Spleen (tissue), 7 donors: ENCODE measurements around the gene PIGN.

Source experiments
- POLR2A ChIP-seq, 3 donors: fragments of 450-650 bp; IDR thresholded peaks; one replicate each; pipeline ENCODE4 v1.5.1; 2017; ENCODE audit warnings: antibody characterized with exemption in 3 of 3, mild to moderate bottlenecking in 1 of 3
- TF ChIP-seq, protein P1 (sequence below), 11 experiments: fragments of 200-600 bp in 7 of 11; fragments of 450-650 bp in 4 of 11; sonication (generic) in 4 of 11; IDR thresholded peaks in 8 of 11; conservative IDR thresholded peaks in 3 of 11; 1 replicate in 7 of 11; 2 replicates in 4 of 11; pipeline versions ENCODE4 v1.4.0 to v1.8.0; 2016 to 2021; ENCODE audit warnings: antibody characterized with exemption in 11 of 11, inconsistent platforms in 4 of 11, mild to moderate bottlenecking in 1 of 11
- donor health status: DM: no; HTN: no; CAD: no; lungs with moderate emphysema.
- donor health status: DM: no; HTN: no; CAD: no.
- donor health status: DM: no; HTN: no; CAD: no.

DNA sequence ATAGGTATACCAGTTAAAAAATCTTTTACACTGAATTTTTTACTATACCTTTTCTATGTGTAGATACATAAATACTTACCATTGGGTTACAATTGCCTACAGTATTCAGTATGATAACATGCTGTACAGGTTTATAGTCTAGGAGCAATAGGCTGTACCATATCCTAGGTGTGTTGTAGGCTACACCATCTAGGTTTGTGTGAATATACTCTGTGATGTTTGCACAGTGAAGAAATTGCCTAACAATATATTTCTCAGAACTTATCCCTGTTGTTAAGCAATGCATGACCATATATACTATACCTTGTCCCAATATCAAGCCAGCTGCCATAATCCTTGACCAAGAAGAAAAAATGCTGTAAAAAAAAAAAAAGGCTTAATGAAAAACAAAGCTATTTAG, 114.5 kb downstream of the PIGN start:
- TF ChIP-seq, protein P1, sequence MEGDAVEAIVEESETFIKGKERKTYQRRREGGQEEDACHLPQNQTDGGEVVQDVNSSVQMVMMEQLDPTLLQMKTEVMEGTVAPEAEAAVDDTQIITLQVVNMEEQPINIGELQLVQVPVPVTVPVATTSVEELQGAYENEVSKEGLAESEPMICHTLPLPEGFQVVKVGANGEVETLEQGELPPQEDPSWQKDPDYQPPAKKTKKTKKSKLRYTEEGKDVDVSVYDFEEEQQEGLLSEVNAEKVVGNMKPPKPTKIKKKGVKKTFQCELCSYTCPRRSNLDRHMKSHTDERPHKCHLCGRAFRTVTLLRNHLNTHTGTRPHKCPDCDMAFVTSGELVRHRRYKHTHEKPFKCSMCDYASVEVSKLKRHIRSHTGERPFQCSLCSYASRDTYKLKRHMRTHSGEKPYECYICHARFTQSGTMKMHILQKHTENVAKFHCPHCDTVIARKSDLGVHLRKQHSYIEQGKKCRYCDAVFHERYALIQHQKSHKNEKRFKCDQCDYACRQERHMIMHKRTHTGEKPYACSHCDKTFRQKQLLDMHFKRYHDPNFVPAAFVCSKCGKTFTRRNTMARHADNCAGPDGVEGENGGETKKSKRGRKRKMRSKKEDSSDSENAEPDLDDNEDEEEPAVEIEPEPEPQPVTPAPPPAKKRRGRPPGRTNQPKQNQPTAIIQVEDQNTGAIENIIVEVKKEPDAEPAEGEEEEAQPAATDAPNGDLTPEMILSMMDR (IDR thresholded peaks at IDR 0.05 in 8 of 11, conservative IDR thresholded peaks at IDR 0.05 in 3 of 11) = no peak
- no peak for TF ChIP-seq POLR2A (IDR thresholded peaks at IDR 0.05)
